SJCRH30 (cell line): ENCODE data around the gene HJV. TPM values are rescaled to one million over a fixed set of nuclear protein-coding genes. Genes with fewer than 3 reads are reported as not detected.

ENCODE experiments used
- DNase-seq, 2 experiments: peaks; one replicate each; pipeline ENCODE4 v3.0.0-alpha.2; 2015 to 2020
- H3K27ac ChIP-seq: fragments of 250-450 bp; sonication (Bioruptor Pico); 2 replicates; pipeline ENCODE4 v1.5.1; 2020; ENCODE audit warnings: mild to moderate bottlenecking, moderate library complexity
- H3K27me3 ChIP-seq: fragments of 250-450 bp; sonication (Bioruptor Pico); 2 replicates; pipeline ENCODE4 v1.5.1; 2020; ENCODE audit warnings: mild to moderate bottlenecking, moderate library complexity
- H3K36me3 ChIP-seq: fragments of 250-450 bp; sonication (Bioruptor Pico); 2 replicates; pipeline ENCODE4 v1.5.1; 2020; ENCODE audit warnings: mild to moderate bottlenecking, moderate library complexity
- H3K4me1 ChIP-seq: fragments of 250-450 bp; sonication (Bioruptor Pico); 2 replicates; pipeline ENCODE4 v1.5.1; 2020; ENCODE audit warnings: mild to moderate bottlenecking, moderate library complexity
- H3K4me3 ChIP-seq: fragments of 250-450 bp; sonication (Bioruptor Pico); 2 replicates; pipeline ENCODE4 v1.5.1; 2020; ENCODE audit warnings: mild to moderate bottlenecking, moderate library complexity
- H3K9me3 ChIP-seq: fragments of 250-450 bp; sonication (Bioruptor Pico); replicated peaks from 2 replicates; pipeline ENCODE4 v1.5.1; 2020; ENCODE audit warnings: mild to moderate bottlenecking, moderate library complexity
- total RNA-seq: library from RNA; depleted of rRNA; stranded (reverse); fragments of >200 nt; shearing (Covaris generic); gene quantifications from 2 replicates; pipeline ENCODE4 v1.2.3, GENCODE V29; 2014; rRNA removed

Gene HJV
- total RNA-seq, 1 experiment from 2014 or later: 0.10 TPM

DNA sequence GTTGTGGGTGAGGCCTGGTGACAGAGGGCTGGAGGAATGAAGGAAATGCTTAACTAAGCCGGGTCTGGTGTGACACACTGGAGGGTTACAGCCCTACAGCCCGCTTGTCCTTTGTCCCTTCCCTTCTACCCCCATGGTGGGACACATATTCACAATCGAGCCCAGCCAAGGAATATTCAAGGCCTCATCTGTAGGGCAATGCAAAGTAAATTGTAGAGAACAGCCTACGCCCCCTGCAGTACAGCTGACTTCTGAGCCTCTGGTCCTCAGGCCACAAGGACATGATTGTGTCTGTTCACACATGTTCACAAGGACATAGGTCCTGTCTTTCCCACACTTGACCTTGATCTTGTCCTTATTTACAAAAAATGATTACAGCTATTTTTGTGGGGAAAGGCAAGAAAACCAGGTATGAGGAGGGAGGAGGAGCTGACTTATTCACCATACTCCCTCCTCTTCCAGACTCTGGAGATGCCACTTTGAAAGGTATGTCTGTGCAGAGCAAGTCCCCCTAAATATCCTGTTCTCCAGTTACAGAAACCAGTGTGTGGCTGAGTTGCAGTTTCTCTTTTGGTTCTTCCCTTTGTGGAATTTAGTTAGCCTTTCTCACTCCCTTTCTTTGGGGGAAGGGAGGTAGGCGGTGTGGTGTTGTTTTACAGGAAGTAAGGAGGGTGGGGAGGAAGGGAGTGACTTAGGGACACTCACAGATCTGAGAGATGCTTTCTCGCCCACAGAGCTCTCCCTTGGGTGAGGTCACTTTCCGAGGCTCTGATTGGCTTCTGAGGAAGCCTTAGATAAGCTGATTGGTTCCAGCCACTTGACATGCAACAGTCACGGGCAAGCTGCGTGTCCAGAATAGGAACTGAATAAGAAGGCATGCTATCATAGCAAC lies 42.4 kb downstream of the HJV start:
- Histone ChIP-seq H3K4me1 (peaks cover 66% of the 10 kb centered on the region), H3K9me3 (no peaks in the 10 kb centered on the region), H3K27me3 (no peaks in the 10 kb centered on the region), H3K36me3 (no peaks in the 10 kb centered on the region), H3K27ac (peak overlapping the region; percentile 91), H3K4me3 (peak overlapping the region; percentile 0; the same call in 1 of the 2 replicates)
- peak; percentile 97 to 99 for DNase-seq

DNA sequence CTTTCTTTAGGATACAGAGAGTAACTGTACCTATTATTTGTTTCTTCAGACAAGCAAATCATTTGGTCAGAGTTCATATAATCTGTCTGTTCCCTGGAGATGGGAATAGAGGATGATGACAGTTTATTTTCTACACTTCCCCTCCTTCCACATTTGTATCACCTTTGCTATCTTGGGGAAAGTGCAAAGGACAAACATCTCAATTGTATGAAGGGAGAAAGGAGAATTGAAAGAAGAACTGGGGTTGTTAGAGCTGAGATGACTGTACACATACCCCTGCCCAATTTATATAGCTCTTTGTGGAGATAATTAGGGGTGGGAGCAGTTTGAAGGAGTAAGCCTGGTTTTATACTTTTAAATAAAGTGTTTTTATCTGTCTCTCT lies 43.1 kb downstream of the HJV start:
- Histone ChIP-seq H3K4me1 (peaks cover 60% of the 10 kb centered on the region), H3K4me3 (no peak overlapping the region; the same call in 1 of the 2 replicates), H3K27ac (peak overlapping the region; percentile 91), H3K36me3 (no peaks in the 10 kb centered on the region), H3K9me3 (no peaks in the 10 kb centered on the region), H3K27me3 (no peaks in the 10 kb centered on the region)
- no peak for DNase-seq

DNA sequence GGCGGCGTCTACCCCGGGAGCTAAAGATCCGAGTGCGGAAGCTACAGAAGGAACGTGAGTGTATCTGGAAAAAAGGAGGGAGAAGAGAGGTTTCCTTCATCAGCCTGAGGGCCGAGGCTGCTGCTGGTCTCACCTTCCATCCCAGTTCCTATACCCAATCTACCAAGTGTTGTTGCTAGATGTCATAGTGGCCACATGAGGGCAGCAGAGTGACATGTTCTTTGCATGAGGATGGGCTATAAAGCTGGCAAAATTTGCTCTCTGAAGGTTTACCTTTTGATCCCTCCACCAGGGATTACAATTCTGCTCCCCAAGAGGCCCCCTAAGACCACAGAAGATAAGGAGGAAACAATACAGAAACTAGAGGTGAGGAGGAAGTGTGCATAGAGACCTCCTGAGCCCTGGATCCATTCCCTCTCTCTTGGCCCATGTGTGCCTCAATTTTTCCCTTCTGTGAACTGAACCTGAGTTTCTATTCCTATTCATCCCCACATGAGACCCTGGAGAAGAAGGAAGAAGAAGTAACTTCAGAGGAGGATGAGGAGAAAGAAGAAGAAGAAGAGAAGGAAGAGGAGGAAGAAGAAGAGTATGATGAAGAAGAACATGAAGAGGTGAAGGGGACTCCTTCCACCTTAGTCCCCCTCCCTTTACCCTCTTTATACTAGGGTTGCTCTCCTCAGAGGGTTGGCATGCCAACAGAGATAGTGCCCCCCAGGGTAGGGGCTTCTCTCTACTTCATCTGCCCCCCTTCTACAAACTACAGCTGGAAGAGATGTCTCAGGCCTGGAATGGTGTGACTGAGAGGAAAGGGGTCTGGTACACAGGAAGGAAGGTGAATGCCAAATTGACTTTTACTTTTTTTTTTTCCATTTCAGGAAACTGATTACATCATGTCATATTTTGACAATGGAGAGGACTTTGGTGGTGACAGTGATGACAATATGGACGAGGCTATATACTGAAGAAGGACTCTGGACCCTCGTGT lies 43.8 kb downstream of the HJV start:
- Histone ChIP-seq H3K9me3 (no peaks in the 10 kb centered on the region), H3K4me3 (no peak overlapping the region), H3K27me3 (no peaks in the 10 kb centered on the region), H3K4me1 (peaks cover 53% of the 10 kb centered on the region), H3K36me3 (no peaks in the 10 kb centered on the region), H3K27ac (peak overlapping the region; percentile 91)
- DNase-seq: peak; percentile 72 to 89

DNA sequence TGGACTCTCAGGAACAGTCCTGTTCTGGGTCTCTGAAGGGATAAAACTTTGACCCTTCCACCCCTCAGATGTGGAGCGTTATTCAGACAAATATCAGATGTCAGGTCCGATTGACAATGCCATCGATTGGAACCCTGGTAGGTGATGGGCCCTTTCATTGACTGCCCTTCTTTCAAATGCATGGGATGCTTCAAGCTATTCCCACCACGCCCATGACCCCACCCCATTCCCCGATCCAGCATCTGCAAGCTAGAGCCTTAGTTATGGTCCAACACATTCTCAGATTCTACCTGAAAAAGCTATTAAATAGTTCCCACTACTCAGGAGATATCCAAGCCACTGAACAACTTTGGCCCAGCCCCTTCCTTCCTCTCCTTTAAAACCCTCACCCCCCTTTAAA lies 44.5 kb downstream of the HJV start:
- Histone ChIP-seq H3K4me3 (no peak overlapping the region), H3K9me3 (no peaks in the 10 kb centered on the region), H3K4me1 (peaks cover 46% of the 10 kb centered on the region), H3K36me3 (no peaks in the 10 kb centered on the region), H3K27me3 (no peaks in the 10 kb centered on the region), H3K27ac (no peak overlapping the region; the same call in 1 of the 2 replicates)
- no peak for DNase-seq

DNA sequence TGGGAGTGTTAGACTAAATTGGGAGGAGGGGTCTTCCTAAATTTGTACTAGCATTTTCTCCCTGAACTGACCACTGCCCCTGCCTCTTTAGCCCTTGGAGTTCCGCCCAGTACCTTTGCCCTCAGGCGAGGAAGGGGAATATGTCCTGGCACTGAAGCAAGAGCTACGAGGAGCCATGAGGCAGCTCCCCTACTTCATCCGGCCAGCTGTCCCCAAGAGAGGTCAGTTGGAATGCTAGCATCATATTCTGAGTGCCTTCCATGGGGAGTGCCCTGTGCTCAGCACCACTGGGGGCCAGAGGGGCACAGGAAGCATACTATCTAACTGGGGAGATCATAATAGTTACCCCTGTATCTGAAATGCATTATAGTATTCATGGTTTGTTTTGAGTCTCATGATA lies 46.3 kb downstream of the HJV start:
- Histone ChIP-seq H3K36me3 (no peaks in the 10 kb centered on the region), H3K4me3 (no peak overlapping the region), H3K4me1 (peaks cover 37% of the 10 kb centered on the region), H3K27me3 (no peaks in the 10 kb centered on the region), H3K27ac (peak overlapping the region; percentile 62), H3K9me3 (no peaks in the 10 kb centered on the region)
- peak; percentile 61 to 65 for DNase-seq

DNA sequence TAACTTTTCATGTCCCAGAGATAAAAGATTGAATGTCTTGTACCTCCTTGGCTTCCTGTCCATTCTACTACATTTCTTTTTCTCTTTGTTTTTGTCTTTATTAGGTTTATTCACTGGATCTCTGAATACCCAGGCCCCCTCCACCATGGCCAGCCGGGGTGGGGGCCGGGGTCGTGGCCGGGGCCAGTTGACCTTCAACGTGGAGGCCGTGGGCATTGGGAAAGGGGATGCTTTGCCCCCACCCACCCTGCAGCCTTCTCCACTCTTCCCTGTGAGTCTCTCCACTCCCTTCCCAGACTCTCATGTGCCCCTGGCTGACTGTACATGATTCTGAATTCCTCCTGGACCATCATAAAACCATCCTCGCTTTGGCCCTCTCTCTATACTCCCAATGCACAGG lies 46.8 kb downstream of the HJV start:
- DNase-seq: no peak
- no peaks in the 10 kb centered on the region for H3K9me3 ChIP-seq
- no peaks in the 10 kb centered on the region for H3K36me3 ChIP-seq
- H3K27ac ChIP-seq: peak overlapping the region; percentile 62
- H3K4me1 ChIP-seq: peaks cover 32% of the 10 kb centered on the region
- no peak overlapping the region for H3K4me3 ChIP-seq
- H3K27me3 ChIP-seq: no peaks in the 10 kb centered on the region

DNA sequence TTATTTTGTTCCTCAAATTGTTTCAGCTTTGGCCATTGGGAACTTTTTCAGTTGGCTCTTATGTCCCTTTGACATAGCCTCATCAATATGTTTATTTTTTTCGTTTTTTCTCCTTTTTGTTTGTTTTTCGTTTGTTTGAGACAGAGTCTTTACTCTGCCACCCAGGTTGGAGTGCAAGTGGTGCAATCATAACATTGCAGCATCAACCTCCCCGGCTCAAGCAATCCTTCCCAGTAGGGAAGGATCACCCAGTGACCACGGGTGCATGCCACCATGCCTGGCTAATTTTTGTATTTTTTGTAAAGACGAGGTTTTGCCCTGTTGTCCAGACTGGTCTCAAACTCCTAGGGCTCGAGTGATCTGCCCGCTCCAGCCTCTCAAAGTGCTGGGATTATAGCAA lies 49.0 kb downstream of the HJV start:
- H3K4me1 ChIP-seq: peaks cover 14% of the 10 kb centered on the region
- DNase-seq: no peak
- peaks cover 4% of the 10 kb centered on the region; the same call in 1 of the 2 replicates for H3K9me3 ChIP-seq
- H3K27ac ChIP-seq: no peak overlapping the region
- H3K4me3 ChIP-seq: no peak overlapping the region
- H3K27me3 ChIP-seq: no peaks in the 10 kb centered on the region
- 0 out of 2 replicates have a peak, but pooled peaks cover 3% of the 10 kb centered on the region for H3K36me3 ChIP-seq

Other genes with a start within 250 kb of the HJV start
- 9.0 and 10.0 TPM in 2 replicates for gene RNF115, start 197.6 kb downstream of the HJV start, total RNA-seq
- 27.4 and 28.5 TPM in 2 replicates for gene POLR3C, start 197.5 kb downstream of the HJV start, total RNA-seq
- 1.1 and 1.2 TPM in 2 replicates for gene NUDT17, start 176.1 kb downstream of the HJV start, total RNA-seq
- gene PIAS3, start 162.7 kb downstream of the HJV start, total RNA-seq: 18.8 and 19.7 TPM in 2 replicates
- not detected in 2 replicates for gene ANKRD35, start 135.9 kb downstream of the HJV start, total RNA-seq
- gene ITGA10, start 111.7 kb downstream of the HJV start, total RNA-seq: 0.15 and 0.16 TPM in 2 replicates
- gene PEX11B, start 103.0 kb downstream of the HJV start, total RNA-seq: 19.5 and 21.2 TPM in 2 replicates
- 232 and 246 TPM in 2 replicates for gene RBM8A, start 94.3 kb downstream of the HJV start, total RNA-seq
- 33.4 and 35.6 TPM in 2 replicates for gene LIX1L, start 63.7 kb downstream of the HJV start, total RNA-seq
- 0.69 and 0.84 TPM in 2 replicates for gene ANKRD34A, start 57.2 kb downstream of the HJV start, total RNA-seq
- gene POLR3GL, start 57.0 kb downstream of the HJV start, total RNA-seq: 16.7 and 18.4 TPM in 2 replicates
- gene TXNIP, start 25.2 kb downstream of the HJV start, total RNA-seq: 161 and 177 TPM in 2 replicates
- gene NBPF10, start 123.1 kb upstream of the HJV start, total RNA-seq: 0.71 and 0.83 TPM in 2 replicates
- gene NOTCH2NLA, start 207.3 kb upstream of the HJV start, total RNA-seq: 18.3 and 22.4 TPM in 2 replicates